Stimulated activated naive CD8-positive, alpha-beta T cell treated with anti-CD3 and anti-CD28 coated beads, Interleukin-15, amount 100 ng/mL, for 72 hours (primary cell): ENCODE results near the gene ZNF280D.
A peak's percentile ranks its signal among the peaks of the same experiment; 100 is the strongest.
"Not testable (repeated sequence)": the region's sequence is repeated elsewhere in the genome, so short reads cannot be mapped to it uniquely, and the experiment has no call there.

Experiments
- ATAC-seq: fragments of 150-1000 bp; cut with Tn5 transposase; 2 replicates; pipeline ENCODE4 v1.10.0; 2021; ENCODE audit warnings: mild to moderate bottlenecking, moderate library complexity
- DNase-seq, 2 donors: peaks; one replicate each; pipeline ENCODE4 v3.0.0; 2021 to 2022
- H3K27ac Mint-ChIP-seq, 2 donors: one replicate each; pipeline ENCODE4 v1.8.0; 2022; ENCODE audit warnings: mild to moderate bottlenecking in 2 of 2, mixed read lengths in 2 of 2, moderate library complexity in 2 of 2
- H3K27me3 Mint-ChIP-seq: one replicate; pipeline ENCODE4 v1.8.0; 2022; ENCODE audit warnings: mixed read lengths
- H3K4me1 Mint-ChIP-seq: one replicate; pipeline ENCODE4 v1.8.0; 2022; ENCODE audit warnings: mild to moderate bottlenecking, mixed read lengths
- H3K4me3 Mint-ChIP-seq, 2 donors: one replicate each; pipeline ENCODE4 v1.8.0; 2022; ENCODE audit warnings: mild to moderate bottlenecking in 2 of 2, mixed read lengths in 2 of 2, moderate library complexity in 1 of 2
- H3K9me3 Mint-ChIP-seq, 2 donors: one replicate each; pipeline ENCODE4 v1.8.0; 2022; ENCODE audit warnings: mixed read lengths in 2 of 2

Gene ZNF280D

GRCh38 chr15:56733136-56734012 is at the start of gene ZNF280D:
ZNF280D (minus strand) TSS chr15:56733509; CDS start chr15:56707109, 26,400 bp downstream.
- no peaks in the 10 kb centered on the region for H3K27me3 Mint-ChIP-seq
- peak within 1 kb of the TSS; percentile 81 to 86 for H3K4me3 Mint-ChIP-seq
- H3K27ac Mint-ChIP-seq: peak within 1 kb of the TSS; percentile 97 to 98
- DNase-seq: peak; percentile 76 to 84
- ATAC-seq: peak; percentile 92
- peaks cover 0 to 13% of the 10 kb centered on the region in 2 donors for H3K9me3 Mint-ChIP-seq
- peaks cover 26% of the 10 kb centered on the region for H3K4me1 Mint-ChIP-seq

- Mint-ChIP-seq H3K9me3 (peaks cover 9 to 24% of the 10 kb centered on the region in 2 donors), H3K4me3 (no peak overlapping the region), H3K27me3 (peaks cover 8% of the 10 kb centered on the region), H3K27ac (no peak overlapping the region), H3K4me1 (peaks cover 24% of the 10 kb centered on the region)
- ATAC-seq (no peak), DNase-seq (no peak)
These were observed 49.0 kb upstream of the ZNF280D start for GRCh38 chr15:56782306-56782705.

- DNase-seq: no peak
- Mint-ChIP-seq H3K27ac (no peak overlapping the region), H3K27me3 (peaks cover 8% of the 10 kb centered on the region), H3K9me3 (peaks cover 9 to 22% of the 10 kb centered on the region in 2 donors), H3K4me1 (peaks cover 18% of the 10 kb centered on the region), H3K4me3 (no peak overlapping the region)
- no peak for ATAC-seq
These were observed 48.4 kb upstream of the ZNF280D start for GRCh38 chr15:56781666-56782065.

GRCh38 chr15:56780102-56780725 is 46.9 kb upstream of the ZNF280D start:
- peaks cover 15% of the 10 kb centered on the region for H3K4me1 Mint-ChIP-seq
- DNase-seq (peak; percentile 26 to 63), ATAC-seq (peak; percentile 95)
- peak overlapping the region; percentile 23 to 47 for H3K4me3 Mint-ChIP-seq
- H3K9me3 Mint-ChIP-seq: peaks cover 9 to 20% of the 10 kb centered on the region in 2 donors
- H3K27ac Mint-ChIP-seq: peak overlapping the region in 1 of 2 donors; percentile 80
- H3K27me3 Mint-ChIP-seq: not testable (repeated sequence)

- peaks cover 9 to 20% of the 10 kb centered on the region in 2 donors for H3K9me3 Mint-ChIP-seq
- ATAC-seq, H3K4me3 Mint-ChIP-seq, DNase-seq, H3K27ac Mint-ChIP-seq: not testable (repeated sequence)
- H3K4me1 Mint-ChIP-seq: peaks cover 15% of the 10 kb centered on the region
- H3K27me3 Mint-ChIP-seq: peaks cover 12% of the 10 kb centered on the region
These were observed 46.1 kb upstream of the ZNF280D start for GRCh38 chr15:56779449-56779848.

GRCh38 chr15:56778761-56779160 is 45.5 kb upstream of the ZNF280D start:
- Mint-ChIP-seq H3K4me3 (no peak overlapping the region), H3K27me3 (peaks cover 18% of the 10 kb centered on the region), H3K27ac (no peak overlapping the region), H3K9me3 (peaks cover 9 to 20% of the 10 kb centered on the region in 2 donors), H3K4me1 (peaks cover 15% of the 10 kb centered on the region)
- no peak for ATAC-seq
- no peak for DNase-seq

GRCh38 chr15:56776839-56777238 is 43.5 kb upstream of the ZNF280D start:
- no peak for ATAC-seq
- no peak for DNase-seq
- Mint-ChIP-seq H3K27me3 (peaks cover 26% of the 10 kb centered on the region), H3K27ac (no peak overlapping the region), H3K9me3 (peaks cover 9 to 10% of the 10 kb centered on the region in 2 donors), H3K4me1 (peaks cover 15% of the 10 kb centered on the region), H3K4me3 (no peak overlapping the region)

GRCh38 chr15:56775641-56776040 is 42.3 kb upstream of the ZNF280D start:
- H3K4me1 Mint-ChIP-seq: peaks cover 9% of the 10 kb centered on the region
- no peak overlapping the region for H3K4me3 Mint-ChIP-seq
- DNase-seq (no peak), ATAC-seq (no peak)
- peaks cover 26% of the 10 kb centered on the region for H3K27me3 Mint-ChIP-seq
- H3K27ac Mint-ChIP-seq: no peak overlapping the region
- H3K9me3 Mint-ChIP-seq: peaks cover 4 to 5% of the 10 kb centered on the region in 2 donors

- DNase-seq (no peak), ATAC-seq (no peak)
- Mint-ChIP-seq H3K4me3 (no peak overlapping the region), H3K27me3 (peaks cover 26% of the 10 kb centered on the region), H3K4me1 (no peaks in the 10 kb centered on the region), H3K9me3 (no peaks in the 10 kb centered on the region), H3K27ac (no peak overlapping the region)
These were observed 41.0 kb upstream of the ZNF280D start for GRCh38 chr15:56774356-56774755.

GRCh38 chr15:56772868-56773639 is 39.7 kb upstream of the ZNF280D start:
- Mint-ChIP-seq H3K4me1 (no peaks in the 10 kb centered on the region), H3K9me3 (no peaks in the 10 kb centered on the region), H3K27me3 (peaks cover 23% of the 10 kb centered on the region), H3K27ac (no peak overlapping the region), H3K4me3 (no peak overlapping the region)
- no peak for DNase-seq
- no peak for ATAC-seq

- Mint-ChIP-seq H3K4me3 (no peak overlapping the region), H3K9me3 (no peaks in the 10 kb centered on the region)
- ATAC-seq: no peak
These were observed 36.9 kb upstream of the ZNF280D start for GRCh38 chr15:56770173-56770572.

GRCh38 chr15:56767315-56767714 is 34.0 kb upstream of the ZNF280D start:
- Mint-ChIP-seq H3K27me3 (no peaks in the 10 kb centered on the region), H3K4me3 (no peak overlapping the region), H3K9me3 (no peaks in the 10 kb centered on the region), H3K27ac (no peak overlapping the region), H3K4me1 (peaks cover 26% of the 10 kb centered on the region)
- ATAC-seq: peak; percentile 87
- DNase-seq: no peak

More at GRCh38 chr15:56770173-56770572, 36.9 kb upstream of the ZNF280D start:
- peaks cover 16% of the 10 kb centered on the region for H3K4me1 Mint-ChIP-seq
- DNase-seq: no peak
- H3K27ac Mint-ChIP-seq: no peak overlapping the region
- H3K27me3 Mint-ChIP-seq: peaks cover 17% of the 10 kb centered on the region

- no peak overlapping the region for H3K4me3 Mint-ChIP-seq
- H3K27me3 Mint-ChIP-seq: no peaks in the 10 kb centered on the region
- peak overlapping the region in 1 of 2 donors; percentile 92 for H3K27ac Mint-ChIP-seq
- H3K9me3 Mint-ChIP-seq: no peaks in the 10 kb centered on the region
- ATAC-seq: peak; percentile 46
- H3K4me1 Mint-ChIP-seq: peaks cover 26% of the 10 kb centered on the region
- no peak for DNase-seq
These were observed 31.9 kb upstream of the ZNF280D start for GRCh38 chr15:56765251-56765650.

GRCh38 chr15:56763141-56763895 is 30.0 kb upstream of the ZNF280D start:
- no peak for DNase-seq
- Mint-ChIP-seq H3K27me3 (no peaks in the 10 kb centered on the region), H3K27ac (no peak overlapping the region), H3K4me1 (peaks cover 26% of the 10 kb centered on the region), H3K9me3 (no peaks in the 10 kb centered on the region), H3K4me3 (no peak overlapping the region)
- ATAC-seq: no peak

GRCh38 chr15:56760186-56760585 is 26.9 kb upstream of the ZNF280D start:
- Mint-ChIP-seq H3K4me3 (no peak overlapping the region), H3K4me1 (peaks cover 10% of the 10 kb centered on the region), H3K27ac (no peak overlapping the region), H3K27me3 (no peaks in the 10 kb centered on the region), H3K9me3 (no peaks in the 10 kb centered on the region)
- no peak for ATAC-seq
- no peak for DNase-seq
